Endothelial cell of umbilical vein (primary cell): ENCODE measurements around the gene MMP19. TPM values are rescaled to one million over a fixed set of nuclear protein-coding genes. Genes with fewer than 3 reads are reported as not detected.

Source experiments
- BruUV-seq: library from RNA; stranded (reverse); fragments of 400-500 nt; replicated peaks from 2 replicates; lab custom pipeline; 2021; lab: Mats Ljungman, UMichigan
- CTCF ChIA-PET: fragments of 300-600, 350-600 bp; sonication (Branson Sonifier 250); formaldehyde crosslinking; loops from one replicate; lab custom pipeline; 2021; ENCODE audit warnings: antibody characterized with exemption, inconsistent platforms; lab: Charles Lee
- POLR2A ChIA-PET: fragments of 300-600, 350-600 bp; sonication (Branson Sonifier 250); formaldehyde crosslinking; loops from one replicate; lab custom pipeline; 2021; ENCODE audit warnings: antibody characterized with exemption, inconsistent platforms; lab: Charles Lee
- DNase-seq: peaks from one replicate; pipeline ENCODE4 v3.0.0-alpha.2; 2011; ENCODE audit warnings: low read depth, low spot score
- FAIRE-seq: peaks from 2 replicates; lab custom pipeline; 2011; peaks lifted over from hg19 to GRCh38; lab: Jason Lieb, UNC
- H2AFZ ChIP-seq: 2 replicates; pipeline ENCODE4 v1.6.0; 2012; ENCODE audit warnings: low read depth, low read length, control low read depth, inconsistent platforms
- H3K27ac ChIP-seq: 2 replicates; pipeline ENCODE4 v1.5.1; 2011; ENCODE audit warnings: low read depth, mild to moderate bottlenecking, control low read depth, low read length, moderate library complexity; ENCODE audit not compliant: insufficient read depth
- H3K27me3 ChIP-seq, 2 experiments: 2 replicates each; pipeline versions ENCODE4 v1.6.0 to v1.6.1; 2011; ENCODE audit warnings: low read length in 2 of 2, mixed read lengths in 1 of 2; ENCODE audit not compliant: control insufficient read depth in 2 of 2, insufficient read depth in 2 of 2
- H3K36me3 ChIP-seq, 2 experiments: 2 replicates in 1 of 2; 3 replicates in 1 of 2; pipeline ENCODE4 v1.5.1; 2011; ENCODE audit warnings: low read length in 2 of 2, mild to moderate bottlenecking in 1 of 2, moderate library complexity in 1 of 2; ENCODE audit not compliant: control insufficient read depth in 2 of 2, insufficient read depth in 2 of 2; ENCODE audit errors: extremely low read depth in 1 of 2
- H3K4me1 ChIP-seq: 3 replicates; pipeline ENCODE4 v1.5.1; 2011; ENCODE audit warnings: mild to moderate bottlenecking, low read length; ENCODE audit not compliant: control insufficient read depth, insufficient read depth; ENCODE audit errors: extremely low read depth
- H3K4me2 ChIP-seq: 2 replicates; pipeline ENCODE4 v1.6.1; 2011; ENCODE audit warnings: low read length, control low read depth, mixed read lengths; ENCODE audit not compliant: insufficient read depth
- H3K4me3 ChIP-seq, 3 experiments: fragments of 200-600 bp in 1 of 3; sonication (generic), shearing (Covaris generic) in 1 of 3; replicated peaks in 1 of 3; 2 replicates each; pipeline ENCODE4 v1.5.1; 2011 to 2016; ENCODE audit warnings: control low read depth in 3 of 3, low read length in 3 of 3, mild to moderate bottlenecking in 2 of 3, inconsistent platforms in 1 of 3, low read depth in 1 of 3, moderate library complexity in 1 of 3; ENCODE audit not compliant: insufficient read depth in 1 of 3
- H3K79me2 ChIP-seq: 2 replicates; pipeline ENCODE4 v1.6.0; 2012; ENCODE audit warnings: low read length, inconsistent platforms; ENCODE audit not compliant: control insufficient read depth, insufficient read depth
- H3K9ac ChIP-seq: replicated peaks from 2 replicates; pipeline ENCODE3; 2011; ENCODE audit warnings: low read length, control low read depth; ENCODE audit not compliant: insufficient read depth; ENCODE audit errors: extremely low read depth
- H3K9me1 ChIP-seq: replicated peaks from 3 replicates; pipeline ENCODE4 v1.6.0; 2011; ENCODE audit warnings: mild to moderate bottlenecking, low read length; ENCODE audit not compliant: control insufficient read depth, insufficient read depth; ENCODE audit errors: extremely low read depth
- H3K9me3 ChIP-seq: replicated peaks from 2 replicates; pipeline ENCODE4 v1.5.1; 2012; ENCODE audit warnings: low read length, inconsistent platforms; ENCODE audit not compliant: control insufficient read depth, insufficient read depth
- H4K20me1 ChIP-seq: replicated peaks from 2 replicates; pipeline ENCODE3; 2011; ENCODE audit warnings: mild to moderate bottlenecking, low read length; ENCODE audit not compliant: control insufficient read depth, insufficient read depth; ENCODE audit errors: extremely low read depth
- EZH2 ChIP-seq: IDR thresholded peaks from 2 replicates; pipeline ENCODE4 v1.6.1; 2012; ENCODE audit warnings: borderline replicate concordance, low read depth, mild to moderate bottlenecking, moderate library complexity, low read length, inconsistent platforms; ENCODE audit not compliant: severe bottlenecking
- JUN ChIP-seq: IDR thresholded peaks from 2 replicates; pipeline ENCODE4 v1.6.1; 2011; ENCODE audit warnings: borderline replicate concordance, low read depth; ENCODE audit not compliant: insufficient read length, insufficient read depth
- MYC ChIP-seq: IDR thresholded peaks from one replicate; pipeline ENCODE4 v1.6.1; 2011; ENCODE audit warnings: mild to moderate bottlenecking, low read depth, low read length
- POLR2A ChIP-seq: IDR thresholded peaks from 2 replicates; pipeline ENCODE4 v1.6.1; 2012; ENCODE audit warnings: low read depth, mild to moderate bottlenecking, control low read depth, low read length
- POLR2AphosphoS5 ChIP-seq: IDR thresholded peaks from 2 replicates; pipeline ENCODE4 v1.6.1; 2012; ENCODE audit warnings: low read depth, mild to moderate bottlenecking, control low read depth, low read length, moderate library complexity; ENCODE audit not compliant: insufficient read depth
- dilution Hi-C: fragments of 300-500 bp; cut with MboI; formaldehyde crosslinking; loops from one replicate; pipeline ENCODE4 v1.15.0; 2019; ENCODE audit warnings: low sequenced_read_pairs; ENCODE audit not compliant: extremely low pct_ligation_motif_present
- intact Hi-C: fragments of 100-400 bp; cut with micrococcal nuclease; formaldehyde crosslinking; loops from one replicate; pipeline ENCODE4 v1.10.0; 2022
- polyA plus RNA-seq, 4 experiments: library from polyadenylated mRNA; depleted of rRNA in 3 of 4; stranded (reverse) in 3 of 4; unstranded in 1 of 4; fragments of >200 nt; gene quantifications; 2 replicates each; pipeline versions ENCODE4 v1.2.1 to v1.2.3, GENCODE V29; 2011 to 2012; ENCODE audit warnings: missing spikeins in 1 of 4
- total RNA-seq: library from RNA; stranded (reverse); gene quantifications from 2 replicates; pipeline ENCODE4 v1.2.3, GENCODE V29; 2021
- TF ChIP-seq, protein P1 (sequence below), 2 donors: IDR thresholded peaks; 1 replicate in 1 of 2; 2 replicates in 1 of 2; pipeline ENCODE4 v1.5.1; 2011; ENCODE audit warnings: low read length in 2 of 2, mild to moderate bottlenecking in 2 of 2, moderate library complexity in 2 of 2, control low read depth in 1 of 2, inconsistent platforms in 1 of 2, low read depth in 1 of 2; ENCODE audit not compliant: insufficient read depth in 1 of 2; ENCODE audit errors: extremely low read depth in 1 of 2
- TF ChIP-seq, protein P2 (sequence below): IDR thresholded peaks from 2 replicates; pipeline ENCODE4 v1.6.1; 2011; ENCODE audit not compliant: insufficient read depth, insufficient read length

MMP19 gene
- total and polyA plus RNA-seq, 2 donors (not counting 3 experiments of a cell fraction or from before 2014, with no cell fraction given): 0.31 to 1.6 TPM

- Histone ChIP-seq H2AFZ (no peak overlapping the region), H3K4me1 (peaks cover 21% of the 10 kb centered on the region), H3K9me1 (no peaks in the 10 kb centered on the region), H3K9me3 (no peaks in the 10 kb centered on the region), H3K36me3 (peaks cover 14 to 20% of the 10 kb centered on the region in 2 experiments), H3K27ac (no peak overlapping the region), H3K4me2 (no peak overlapping the region), H3K79me2 (peaks cover 36% of the 10 kb centered on the region), H4K20me1 (no peaks in the 10 kb centered on the region), H3K9ac (no peak overlapping the region), H3K27me3 (no peaks in the 10 kb centered on the region), H3K4me3 (no peak overlapping the region)
- dilution Hi-C loops: no loop called here
- POLR2A ChIA-PET: no interaction called here
- intact Hi-C loops: no loop called here
- TF ChIP-seq, protein P1, sequence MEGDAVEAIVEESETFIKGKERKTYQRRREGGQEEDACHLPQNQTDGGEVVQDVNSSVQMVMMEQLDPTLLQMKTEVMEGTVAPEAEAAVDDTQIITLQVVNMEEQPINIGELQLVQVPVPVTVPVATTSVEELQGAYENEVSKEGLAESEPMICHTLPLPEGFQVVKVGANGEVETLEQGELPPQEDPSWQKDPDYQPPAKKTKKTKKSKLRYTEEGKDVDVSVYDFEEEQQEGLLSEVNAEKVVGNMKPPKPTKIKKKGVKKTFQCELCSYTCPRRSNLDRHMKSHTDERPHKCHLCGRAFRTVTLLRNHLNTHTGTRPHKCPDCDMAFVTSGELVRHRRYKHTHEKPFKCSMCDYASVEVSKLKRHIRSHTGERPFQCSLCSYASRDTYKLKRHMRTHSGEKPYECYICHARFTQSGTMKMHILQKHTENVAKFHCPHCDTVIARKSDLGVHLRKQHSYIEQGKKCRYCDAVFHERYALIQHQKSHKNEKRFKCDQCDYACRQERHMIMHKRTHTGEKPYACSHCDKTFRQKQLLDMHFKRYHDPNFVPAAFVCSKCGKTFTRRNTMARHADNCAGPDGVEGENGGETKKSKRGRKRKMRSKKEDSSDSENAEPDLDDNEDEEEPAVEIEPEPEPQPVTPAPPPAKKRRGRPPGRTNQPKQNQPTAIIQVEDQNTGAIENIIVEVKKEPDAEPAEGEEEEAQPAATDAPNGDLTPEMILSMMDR (IDR thresholded peaks at IDR 0.05; ENCODE audit: extremely low read depth in 1 of 2, insufficient read depth in 1 of 2, low read depth in 1 of 2, low read length in 2 of 2): no peak
- TF ChIP-seq MYC (no peak), POLR2AphosphoS5 (no peak), EZH2 (no peak), POLR2A (no peak), JUN (no peak)
- TF ChIP-seq, protein P2, sequence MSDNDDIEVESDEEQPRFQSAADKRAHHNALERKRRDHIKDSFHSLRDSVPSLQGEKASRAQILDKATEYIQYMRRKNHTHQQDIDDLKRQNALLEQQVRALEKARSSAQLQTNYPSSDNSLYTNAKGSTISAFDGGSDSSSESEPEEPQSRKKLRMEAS: no peak
- no TSS peak for BruUV-seq
- CTCF ChIA-PET: interaction anchor here (0.6 to 1.4 kb wide), 8 partner anchors 18 to 115 kb away, joined by 3 to 8 read pairs (median 4); no protein-coding TSS in a partner anchor
- FAIRE-seq: no peak
- DNase-seq: no peak
Observed at GRCh38 chr12:55824726-55825125, 18.0 kb downstream of the MMP19 start.
